Measurements from ENCODE around the gene TMEM212.

GRCh38 chr3:171904829-171905228 is 61.7 kb downstream of the TMEM212 start:
- TF ChIP-seq POLR2AphosphoS5 (IDR thresholded peaks at IDR 0.05; ENCODE audit: borderline replicate concordance, low read depth, low read length): no peak
- no peak for TF ChIP-seq EZH2 (IDR thresholded peaks at IDR 0.05)

Measured in SK-N-MC (cell line).